NCI-H187 (cell line): ENCODE results near the gene CATSPERE.
"Not testable (repeated sequence)": the region's sequence is repeated elsewhere in the genome, so short reads cannot be mapped to it uniquely, and the experiment has no call there.

Experiments used
- DNase-seq, 2 experiments: peaks; one replicate each; lab custom pipeline; 2025; lab: John Stamatoyannopoulos, UW

The CATSPERE gene

DNA sequence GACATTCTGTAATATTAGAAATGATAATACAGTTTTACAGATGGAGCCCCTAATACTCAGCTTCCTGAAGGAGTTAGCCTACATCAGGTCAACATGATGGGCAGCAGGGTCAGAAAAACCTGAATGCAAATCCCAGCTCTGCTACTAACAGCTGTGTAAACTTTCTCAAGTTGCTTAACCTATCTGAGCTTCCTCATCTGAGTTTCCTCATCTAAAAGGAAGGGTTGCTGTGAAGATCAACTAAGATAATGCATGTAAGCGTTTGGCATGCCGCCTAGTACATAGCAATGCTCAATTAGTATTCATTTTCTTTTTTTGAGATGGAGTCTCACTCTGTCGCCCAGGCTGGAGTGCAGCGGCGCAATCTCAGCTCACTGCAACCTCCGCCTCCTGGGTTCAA, 173.5 kb downstream of the CATSPERE start:
- no peak for DNase-seq

DNA sequence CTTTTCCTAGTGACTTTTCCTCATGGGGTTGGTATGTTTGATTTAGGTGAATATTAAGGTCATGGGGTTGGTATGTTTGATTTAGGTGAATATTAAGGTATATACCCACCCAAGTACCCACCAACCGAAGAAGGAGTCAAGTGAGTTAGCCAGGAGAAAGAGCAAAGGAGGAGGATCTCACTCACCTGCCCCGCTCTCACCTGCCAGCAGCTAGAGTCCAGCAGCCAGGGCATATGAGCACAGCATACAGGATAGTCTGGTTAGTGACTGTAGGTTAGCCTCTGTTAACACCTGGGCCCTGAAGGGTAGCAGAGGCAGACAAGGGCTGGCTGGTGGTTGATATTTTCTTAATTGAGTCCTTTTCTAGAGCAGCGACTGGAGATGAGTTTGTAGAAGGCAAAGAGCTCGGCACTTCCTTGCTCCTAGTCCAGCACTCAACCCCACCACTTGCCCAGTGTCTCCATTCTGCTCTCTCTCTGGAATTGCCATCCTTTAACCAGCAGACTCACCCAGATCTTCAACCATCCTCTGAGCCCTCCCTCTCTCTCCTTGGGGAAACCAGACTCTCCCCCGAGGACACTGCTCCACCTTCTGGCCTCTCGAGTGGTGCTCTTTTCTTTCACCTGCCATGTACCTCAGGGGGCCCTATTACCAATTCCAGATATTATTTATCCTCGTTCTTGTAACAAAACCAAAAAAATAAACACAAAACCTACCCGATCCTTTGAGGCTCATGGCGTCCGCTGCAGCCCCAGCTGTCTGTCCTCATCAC, 175.6 kb downstream of the CATSPERE start:
- no peak for DNase-seq

DNA sequence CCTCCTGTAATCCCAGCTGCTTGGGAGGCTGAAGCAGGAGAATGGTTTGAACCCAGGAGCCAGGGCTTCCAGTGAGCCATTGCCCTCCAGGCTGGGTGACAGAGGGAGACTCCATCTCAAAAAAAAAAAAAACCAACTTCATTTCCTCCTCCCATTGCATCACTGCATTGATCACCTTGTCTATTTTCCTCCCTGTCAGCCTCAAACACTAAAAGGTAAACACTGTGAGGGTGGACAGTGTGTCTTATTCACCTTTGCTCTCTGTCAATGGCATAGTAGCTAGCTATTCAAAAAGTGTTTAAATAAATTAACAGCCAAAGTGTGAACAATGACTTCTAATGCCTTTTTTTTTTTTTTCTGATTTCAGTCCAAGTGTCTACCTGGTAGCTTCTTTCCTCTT, 178.5 kb downstream of the CATSPERE start:
- DNase-seq = no peak

DNA sequence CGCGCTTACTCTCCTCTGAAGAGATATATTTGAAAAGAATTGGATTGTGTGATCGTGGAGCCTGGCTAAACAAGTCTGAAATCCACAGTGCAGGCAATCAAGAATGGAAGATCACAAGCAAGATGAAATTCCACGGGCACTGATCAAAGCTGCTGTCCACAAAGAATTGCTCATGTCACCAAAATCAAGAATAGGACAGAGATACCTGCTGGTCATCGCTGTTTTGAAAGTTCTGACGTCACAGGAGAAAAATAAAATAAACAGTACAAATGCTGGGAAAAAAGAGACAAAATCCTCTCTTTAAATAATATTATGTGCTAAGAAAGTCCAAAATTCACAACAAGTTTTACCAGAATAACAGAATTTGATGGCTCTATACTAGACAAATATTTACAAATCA, 179.8 kb downstream of the CATSPERE start:
- DNase-seq = no peak

DNA sequence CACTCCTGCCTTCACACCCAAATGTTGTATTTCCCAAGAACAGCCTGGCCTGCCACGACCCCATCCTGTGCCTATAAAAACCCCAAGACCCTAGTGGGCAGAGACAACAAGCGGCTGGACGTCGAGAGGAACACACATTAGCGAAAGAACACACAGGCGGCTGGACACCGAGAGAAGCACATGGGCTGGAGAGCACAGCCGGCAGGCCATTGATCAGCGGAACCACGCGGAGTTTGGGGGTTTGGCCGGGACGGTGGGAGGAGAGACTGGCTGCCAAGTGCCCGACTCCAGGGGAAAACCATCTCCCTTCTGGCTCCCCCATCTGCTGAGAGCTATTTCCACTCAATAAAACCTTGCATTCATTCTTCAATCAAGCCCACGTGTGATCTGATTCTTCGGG, 181.5 kb downstream of the CATSPERE start:
- no peak for DNase-seq

DNA sequence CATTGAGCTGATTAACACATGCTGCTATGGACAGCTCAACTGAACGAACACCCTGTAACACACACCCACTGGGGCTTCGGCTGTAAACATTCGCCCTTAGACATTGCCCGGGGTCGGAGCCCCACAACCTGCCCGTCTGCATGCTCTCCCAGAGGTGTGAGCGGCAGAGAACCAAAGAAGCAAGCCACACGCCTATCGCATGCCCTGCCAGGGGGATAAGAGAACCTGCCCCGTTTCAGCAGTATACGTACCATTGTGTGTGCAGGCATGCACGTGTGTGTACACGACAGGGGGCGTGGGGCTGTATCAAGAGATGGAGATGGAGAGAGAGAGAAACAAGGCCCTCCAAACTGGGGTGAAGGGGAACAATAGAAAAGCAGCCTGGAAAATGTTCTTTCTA, 181.9 kb downstream of the CATSPERE start:
- DNase-seq = no peak

DNA sequence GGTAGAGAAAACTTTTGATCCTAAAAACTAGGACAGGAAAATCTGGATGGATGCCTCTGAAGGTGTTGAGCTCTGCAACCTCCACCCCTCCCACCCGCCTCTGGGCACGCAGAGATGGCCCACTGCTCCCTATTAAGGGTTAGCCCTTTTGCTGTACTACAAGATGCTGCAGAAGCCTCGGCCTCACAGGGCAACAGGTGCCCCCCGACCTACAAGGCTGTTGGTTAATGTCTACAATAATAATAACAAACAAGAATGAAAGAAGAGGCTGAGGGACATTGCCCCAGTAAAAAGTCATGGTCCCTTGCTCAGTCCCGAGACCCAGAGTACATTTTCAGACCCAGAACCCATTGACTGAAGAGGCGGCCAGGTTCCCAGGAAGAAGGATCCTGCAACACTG, 184.3 kb downstream of the CATSPERE start:
- DNase-seq = no peak

DNA sequence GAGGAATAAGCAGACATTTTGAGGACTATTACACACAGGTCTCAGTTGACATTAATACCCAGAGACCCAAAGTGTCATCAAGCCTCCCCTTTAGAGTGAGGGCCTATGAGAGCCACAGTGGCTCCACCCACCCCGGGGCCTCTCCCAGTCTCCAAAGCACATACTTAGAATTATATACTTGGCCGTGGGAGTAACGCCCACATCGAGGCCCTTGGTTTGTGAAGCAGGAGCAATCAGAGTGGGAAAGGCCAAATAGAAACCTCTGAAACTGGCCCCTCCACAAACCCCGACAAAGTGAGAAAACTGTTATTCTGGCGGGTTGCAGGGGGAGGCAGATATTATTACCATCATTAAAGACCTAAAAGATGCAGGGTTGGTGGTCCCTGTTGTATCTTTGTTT, 184.8 kb downstream of the CATSPERE start:
- no peak for DNase-seq

DNA sequence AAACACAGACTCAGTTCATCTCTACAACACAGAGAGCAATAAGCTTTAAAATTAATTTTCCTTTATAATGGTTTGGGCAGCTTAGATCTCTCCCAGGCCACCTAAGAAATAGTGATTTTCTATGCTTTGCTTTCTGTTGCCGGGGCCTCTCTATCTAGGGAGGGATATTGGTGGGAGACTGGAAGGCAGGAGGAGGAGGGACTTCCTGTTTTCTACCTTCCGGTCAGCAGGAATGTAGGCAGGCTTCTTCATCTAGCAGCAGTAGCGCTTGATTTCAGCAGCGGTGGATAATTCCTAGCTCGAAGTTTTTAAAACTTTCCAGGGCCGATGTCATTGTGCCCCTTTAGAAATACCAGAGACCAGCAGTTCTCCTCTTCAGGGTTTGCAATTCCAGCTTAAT, 186.7 kb downstream of the CATSPERE start:
- DNase-seq = no peak

DNA sequence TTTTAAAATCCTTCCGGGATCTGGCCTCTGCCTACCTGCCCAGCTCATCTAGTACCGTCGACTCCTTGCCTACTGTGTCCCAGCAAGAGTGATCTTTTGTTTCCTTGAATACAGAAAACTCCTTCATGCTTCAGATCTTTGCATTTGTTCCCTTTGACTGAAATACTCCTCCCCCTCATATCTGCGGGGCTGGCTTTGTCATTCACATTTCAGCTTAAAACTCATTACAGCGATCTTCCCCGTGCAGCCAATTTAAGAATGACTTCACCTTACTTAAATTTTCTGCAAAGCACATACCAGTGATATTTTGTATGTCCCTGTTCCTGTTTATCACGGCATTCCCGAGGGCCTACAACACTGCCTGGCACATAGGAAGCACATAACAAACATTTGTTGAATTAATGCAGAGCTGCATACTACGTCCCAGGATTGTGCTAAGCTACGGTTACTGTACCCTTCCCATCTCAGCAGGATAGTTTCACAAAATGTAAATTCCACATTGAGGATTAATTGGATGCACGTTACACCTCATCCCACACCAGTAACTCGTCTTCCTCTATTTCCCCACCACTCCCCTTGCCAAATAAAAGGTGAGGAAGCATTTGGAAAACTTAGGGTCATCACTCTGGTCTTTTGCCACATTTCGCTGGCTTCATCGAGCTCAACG, 191.0 kb downstream of the CATSPERE start:
- DNase-seq = no peak

DNA sequence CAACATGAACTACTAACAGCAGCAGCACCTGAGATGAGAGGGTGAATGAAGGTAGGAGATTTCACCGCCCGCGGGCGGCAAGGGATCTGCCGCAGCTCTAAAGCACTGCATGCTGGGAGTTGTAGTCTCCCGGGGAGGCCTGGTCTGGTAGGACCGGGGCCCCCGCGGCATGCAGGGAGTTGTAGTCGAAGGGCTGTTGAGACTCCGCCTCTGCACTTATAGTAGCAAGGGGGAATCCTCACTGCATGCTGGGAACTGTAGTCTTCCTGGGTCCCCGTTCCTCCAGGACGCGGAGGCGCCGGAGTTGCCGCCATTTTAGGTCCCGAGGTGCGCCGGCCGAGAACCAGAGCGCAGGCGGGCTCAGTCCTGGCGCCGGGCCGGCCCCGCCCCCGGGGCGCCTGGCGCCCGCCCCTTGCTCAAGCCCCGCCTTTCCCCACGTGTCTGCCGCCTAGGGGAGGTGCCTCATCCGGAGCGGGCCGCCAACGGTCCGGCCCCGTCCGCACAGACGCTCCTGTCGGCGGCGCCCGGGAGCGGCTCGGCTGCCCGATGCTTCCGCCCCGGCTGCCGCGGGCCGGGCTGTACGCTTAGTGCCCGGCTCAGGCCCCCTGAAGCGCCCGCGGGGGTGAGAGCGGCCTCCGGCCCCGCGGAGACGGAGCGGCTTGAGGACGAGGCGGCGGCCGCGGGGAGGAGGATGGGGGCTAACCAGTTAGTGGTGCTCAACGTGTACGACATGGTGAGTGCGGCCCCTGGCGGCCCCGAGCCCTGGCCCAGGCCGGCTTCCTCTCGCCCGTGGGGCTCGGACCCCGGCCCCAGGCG, 191.8 kb downstream of the CATSPERE start, which contains the start of gene DESI2:
Gene DESI2, plus strand, starts transcription at position 504 of the 816 bp plus-strand sequence. Its CDS starts 188 bp downstream, at position 692.
- peak; percentile 78 to 93 for DNase-seq

DNA sequence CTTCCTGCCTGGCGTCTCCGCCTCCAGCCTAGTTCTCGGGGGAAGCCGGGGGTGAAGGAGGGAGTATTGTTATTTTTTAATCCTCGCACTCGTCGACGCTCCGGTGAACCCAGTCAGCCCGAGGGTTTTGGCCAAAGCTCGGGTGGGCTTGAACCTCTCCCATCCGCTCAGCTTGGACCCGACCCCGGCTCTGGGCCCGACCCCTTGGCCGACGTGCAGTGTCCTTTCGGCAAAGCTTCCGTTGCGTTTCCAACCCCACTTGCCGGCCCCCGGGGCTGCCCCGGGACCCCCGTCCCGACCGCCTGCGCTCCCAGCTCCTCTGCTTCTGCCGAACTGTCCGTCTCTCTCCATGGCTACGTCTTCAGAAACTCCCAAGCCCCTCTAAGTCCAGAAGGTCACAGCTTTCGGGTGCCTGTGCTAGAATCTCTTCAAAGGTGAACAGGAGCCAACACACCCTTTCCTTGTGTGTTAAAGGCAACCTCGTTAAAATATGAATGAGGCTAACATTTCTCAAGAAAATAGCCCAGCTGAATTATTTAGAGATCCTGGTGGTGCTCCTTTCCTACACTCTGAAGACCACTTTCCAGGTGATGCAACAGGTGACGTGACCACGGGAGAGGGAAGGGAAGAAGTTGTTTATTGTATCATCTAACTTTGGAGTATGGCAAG, 192.5 kb downstream of the CATSPERE start:
- no peak for DNase-seq

DNA sequence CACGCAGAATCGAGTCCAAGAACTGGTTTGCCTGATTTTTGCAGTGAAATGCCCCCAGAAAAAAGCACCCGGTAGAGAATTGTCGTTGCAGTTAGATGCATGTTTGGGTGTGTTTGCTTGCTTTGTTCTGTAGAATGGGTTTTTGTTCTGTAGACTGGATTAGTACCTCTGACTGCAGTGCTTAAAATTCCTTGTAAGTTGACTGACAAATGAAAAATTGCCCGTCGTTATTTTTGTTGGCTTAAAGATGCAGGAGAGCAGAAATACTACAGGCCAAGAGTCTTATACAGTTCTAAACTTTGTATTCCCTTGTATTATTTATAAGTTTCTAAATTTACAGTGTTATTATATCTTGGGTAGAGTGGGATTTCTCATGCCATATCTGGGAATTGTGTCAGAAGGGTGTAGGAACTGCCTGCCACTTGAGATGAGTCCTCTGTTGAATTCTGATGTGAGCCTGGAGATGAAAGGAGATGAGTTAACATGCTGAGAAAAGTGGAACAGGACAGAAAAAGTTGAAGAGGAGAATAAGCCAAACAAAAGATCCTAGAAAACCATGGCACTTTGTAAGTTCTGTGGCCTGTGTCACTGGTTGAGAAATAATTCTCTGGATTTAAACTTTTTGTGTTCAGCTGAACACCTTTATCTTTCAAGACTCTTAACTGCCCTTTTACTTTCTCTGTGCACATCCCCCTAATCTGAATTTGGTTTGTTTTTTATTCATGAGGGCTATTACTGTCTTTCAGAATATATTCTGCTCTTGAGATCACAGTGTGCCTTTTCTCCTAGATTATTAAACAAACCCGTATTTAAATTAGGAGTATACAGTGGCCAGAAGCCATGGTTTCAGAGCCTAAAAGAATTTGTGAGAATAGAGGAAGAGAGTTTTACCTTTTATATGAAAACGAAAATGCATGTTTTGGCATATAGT, 193.3 kb downstream of the CATSPERE start:
- no peak for DNase-seq

DNA sequence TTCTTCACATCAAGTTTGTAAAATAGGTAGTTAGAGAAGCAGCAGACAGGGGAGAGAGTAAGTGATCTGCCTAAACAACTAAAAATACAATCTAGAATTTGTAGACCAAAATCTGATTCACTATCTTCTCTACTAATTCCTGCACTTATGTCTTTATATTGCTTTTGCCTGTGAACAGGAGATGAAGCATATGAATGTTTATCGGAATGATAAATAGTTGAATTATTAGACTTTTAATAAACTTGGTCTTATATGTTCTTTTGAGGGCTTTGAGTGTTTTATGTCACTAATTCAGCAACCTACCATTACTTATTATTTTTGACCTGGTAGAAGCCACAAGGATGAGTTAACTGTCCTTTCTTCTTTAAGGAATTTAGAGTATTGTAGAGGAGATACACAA, 194.1 kb downstream of the CATSPERE start:
- no peak for DNase-seq

DNA sequence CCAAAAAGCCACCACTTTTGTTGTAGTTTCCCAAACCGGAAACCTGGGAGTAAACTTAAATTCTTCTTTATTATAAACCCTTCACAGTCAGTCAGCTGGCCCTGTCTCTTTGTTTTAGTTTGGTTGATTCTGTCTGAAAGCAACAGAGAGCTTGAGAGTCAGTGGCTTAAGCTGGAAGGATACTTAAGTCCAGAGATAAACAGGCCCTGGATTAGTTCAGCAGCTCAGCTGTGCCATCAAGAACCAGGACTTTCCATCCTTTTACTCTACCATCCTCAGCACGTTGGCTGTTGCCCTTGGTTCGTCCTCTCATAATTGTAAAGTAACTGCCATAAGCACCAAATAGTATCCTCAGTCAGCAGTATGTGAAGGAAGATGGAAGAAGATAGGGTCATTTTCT, 196.3 kb downstream of the CATSPERE start:
- DNase-seq = no peak

DNA sequence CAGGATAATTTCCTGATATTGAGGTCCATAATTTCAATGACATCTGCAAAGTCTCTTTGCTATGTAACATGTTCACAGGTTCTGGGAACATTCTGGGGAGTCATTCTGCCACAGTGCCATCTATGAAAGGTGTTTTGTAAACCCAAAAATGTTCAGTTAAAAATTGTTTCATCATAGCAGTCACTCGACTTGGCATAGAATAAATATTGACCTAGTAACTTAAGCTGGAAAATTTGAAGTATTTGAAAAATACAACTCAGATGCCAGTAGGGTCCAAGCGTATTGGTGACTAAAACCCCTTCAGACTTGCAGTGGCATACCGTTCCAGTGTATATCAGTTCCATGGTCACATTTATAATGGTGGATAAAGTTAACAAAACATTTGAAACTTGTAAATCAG, 198.6 kb downstream of the CATSPERE start:
- no peak for DNase-seq

DNA sequence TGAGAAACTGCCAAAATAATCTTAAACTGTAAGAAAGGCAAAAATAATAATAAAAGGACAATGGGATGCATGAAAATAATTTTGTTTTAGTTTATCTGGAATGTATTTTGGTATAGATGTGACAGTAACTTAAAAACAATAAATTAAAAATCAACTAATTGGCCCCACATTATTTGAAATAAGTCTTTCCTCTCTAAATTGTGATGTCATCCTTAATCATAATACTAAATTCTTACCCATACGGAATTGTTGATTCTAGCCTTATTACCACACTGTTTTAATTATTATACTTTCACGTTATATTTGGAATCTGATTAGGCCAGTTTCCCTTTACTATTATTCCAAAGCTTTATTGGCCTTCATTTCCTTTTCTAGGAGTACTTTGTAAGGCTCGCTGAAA, 199.5 kb downstream of the CATSPERE start:
- no peak for DNase-seq

DNA sequence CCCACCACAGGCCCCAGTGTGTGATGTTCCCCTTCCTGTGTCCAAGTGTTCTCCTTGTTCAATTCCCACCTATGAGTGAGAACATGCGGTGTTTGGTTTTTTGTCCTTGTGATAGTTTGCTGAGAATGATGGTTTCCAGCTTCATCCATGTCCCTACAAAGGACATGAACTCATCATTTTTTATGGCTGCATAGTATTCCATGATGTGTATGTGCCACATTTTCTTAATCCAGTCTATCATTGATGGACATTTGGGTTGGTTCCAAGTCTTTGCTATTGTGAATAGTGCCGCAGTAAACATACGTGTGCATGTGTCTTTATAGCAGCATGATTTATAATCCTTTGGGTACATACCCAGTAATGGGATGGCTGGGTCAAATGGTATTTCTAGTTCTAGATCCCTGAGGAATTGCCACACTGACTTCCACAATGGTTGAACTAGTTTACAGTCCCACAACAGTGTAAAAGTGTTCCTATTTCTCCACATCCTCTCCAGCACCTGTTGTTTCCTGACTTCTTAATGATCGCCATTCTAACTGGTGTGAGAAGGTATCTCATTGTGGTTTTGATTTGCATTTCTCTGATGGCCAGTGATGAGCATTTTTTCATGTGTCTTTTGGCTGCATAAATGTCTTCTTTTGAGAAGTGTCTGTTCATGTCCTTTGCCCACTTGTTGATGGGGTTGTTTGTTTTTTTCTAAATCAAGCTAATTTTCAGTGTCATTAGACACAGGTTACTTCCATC, 200.7 kb downstream of the CATSPERE start:
- DNase-seq = not testable (repeated sequence)

DNA sequence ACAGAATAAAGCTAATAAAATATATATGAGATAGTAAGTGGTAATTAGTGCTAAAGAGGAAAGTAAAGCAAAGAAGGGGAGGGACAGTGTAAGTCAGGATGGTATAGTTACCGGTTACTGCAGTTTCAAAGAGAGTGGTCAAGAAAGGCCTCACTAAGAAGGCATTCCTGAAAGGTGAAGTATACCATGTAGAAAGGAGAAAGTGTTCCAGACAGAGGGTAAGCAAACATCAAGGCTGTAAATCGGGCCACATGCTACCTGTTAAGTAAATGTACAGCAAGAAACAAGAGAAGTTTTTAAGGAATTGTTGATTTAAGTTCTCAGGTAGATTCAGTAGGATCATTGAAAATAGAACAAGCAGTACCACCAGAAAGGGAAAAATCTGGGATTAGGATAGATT, 201.5 kb downstream of the CATSPERE start:
- no peak for DNase-seq

DNA sequence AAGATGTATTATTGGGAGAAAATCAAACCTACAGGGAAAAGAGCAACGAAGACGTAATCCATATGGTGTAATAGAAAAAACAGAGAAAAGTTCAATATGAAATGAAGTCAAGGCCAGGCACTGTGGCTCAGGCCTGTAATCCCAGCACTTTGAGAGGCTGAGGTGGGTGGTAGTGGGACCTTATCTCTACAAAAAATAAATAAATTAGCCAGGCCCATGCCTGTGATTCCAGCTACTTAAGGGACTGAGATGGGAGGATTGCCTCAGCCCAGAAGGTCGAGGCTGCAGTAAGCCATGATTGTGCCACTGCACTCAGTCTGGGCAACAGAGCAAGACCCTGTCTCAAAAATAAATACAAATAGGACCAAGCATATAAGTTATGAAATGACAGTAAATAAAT, 203.3 kb downstream of the CATSPERE start:
- no peak for DNase-seq
